Inflammatory macrophage (primary cell): ENCODE measurements around the gene AMFR.
A peak's percentile ranks its signal among the peaks of the same experiment; 100 is the strongest.
"Not testable (repeated sequence)": the region's sequence is repeated elsewhere in the genome, so short reads cannot be mapped to it uniquely, and the experiment has no call there.

Source experiments
- DNase-seq, 2 donors: peaks; one replicate each; pipeline ENCODE4 v3.0.0-alpha.2; 2020 to 2022

Gene AMFR

DNA sequence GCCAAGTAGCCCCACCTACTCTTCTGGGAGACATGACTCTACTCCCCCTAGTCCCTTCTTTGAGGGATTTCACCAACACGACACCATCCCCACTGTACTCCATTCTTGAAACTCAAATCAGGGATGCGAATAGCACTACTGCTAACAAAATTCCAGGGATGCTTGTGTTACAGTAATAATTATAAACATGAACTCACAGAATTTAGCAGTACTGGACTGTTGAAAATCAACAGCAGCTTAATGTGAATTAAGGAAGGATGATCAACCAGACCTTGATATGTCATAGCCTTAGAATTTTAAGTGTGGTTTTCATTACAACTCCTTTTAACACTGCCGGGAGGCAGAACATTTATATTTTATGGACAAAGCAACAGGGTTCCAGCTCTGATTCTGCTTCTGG, 37.9 kb downstream of the AMFR start:
- DNase-seq: no peak

GRCh38 chr16:56384074-56384721, 41.1 kb downstream of the AMFR start:
- no peak for DNase-seq

DNA sequence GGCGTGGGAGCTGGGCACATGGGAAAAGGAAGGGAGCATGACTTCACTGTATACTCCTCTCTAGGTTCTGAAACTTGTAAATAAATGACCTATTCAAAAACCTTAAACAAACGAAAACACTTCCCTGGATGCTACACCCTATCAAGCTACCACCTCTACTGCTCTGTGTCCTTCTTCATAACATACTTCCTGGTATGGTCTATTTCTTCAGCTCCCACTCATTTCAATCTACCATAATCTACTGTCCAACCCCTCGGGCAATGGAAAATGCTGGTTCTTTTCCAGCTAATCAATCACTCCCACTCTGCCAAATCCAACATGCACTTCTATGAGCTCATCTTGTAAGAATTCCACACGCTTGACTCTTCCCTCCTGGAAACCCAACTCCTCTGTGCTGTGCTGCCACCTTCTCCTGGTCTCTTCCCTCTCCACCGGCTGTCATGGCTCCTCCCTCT, 42.4 kb downstream of the AMFR start:
- no peak for DNase-seq

DNA sequence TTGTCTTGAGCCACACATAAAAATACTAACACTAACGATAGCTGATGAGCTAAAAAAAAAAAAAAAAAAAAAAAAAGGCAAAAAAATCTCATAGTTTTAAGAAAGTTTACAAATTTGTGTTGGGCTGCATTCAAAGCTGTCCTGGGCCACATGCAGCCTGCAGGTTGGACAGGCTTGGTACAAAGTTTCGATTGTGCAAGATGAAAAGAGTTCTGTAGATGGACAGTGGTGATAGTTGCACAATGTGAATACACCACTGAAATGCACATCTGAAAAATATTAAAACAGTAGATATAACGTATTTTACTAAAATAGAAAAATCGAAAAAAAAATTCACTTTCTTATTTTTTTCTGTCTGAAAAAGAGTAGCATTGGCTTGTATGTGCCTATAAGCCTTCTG, 42.9 kb downstream of the AMFR start:
- no peak for DNase-seq

DNA sequence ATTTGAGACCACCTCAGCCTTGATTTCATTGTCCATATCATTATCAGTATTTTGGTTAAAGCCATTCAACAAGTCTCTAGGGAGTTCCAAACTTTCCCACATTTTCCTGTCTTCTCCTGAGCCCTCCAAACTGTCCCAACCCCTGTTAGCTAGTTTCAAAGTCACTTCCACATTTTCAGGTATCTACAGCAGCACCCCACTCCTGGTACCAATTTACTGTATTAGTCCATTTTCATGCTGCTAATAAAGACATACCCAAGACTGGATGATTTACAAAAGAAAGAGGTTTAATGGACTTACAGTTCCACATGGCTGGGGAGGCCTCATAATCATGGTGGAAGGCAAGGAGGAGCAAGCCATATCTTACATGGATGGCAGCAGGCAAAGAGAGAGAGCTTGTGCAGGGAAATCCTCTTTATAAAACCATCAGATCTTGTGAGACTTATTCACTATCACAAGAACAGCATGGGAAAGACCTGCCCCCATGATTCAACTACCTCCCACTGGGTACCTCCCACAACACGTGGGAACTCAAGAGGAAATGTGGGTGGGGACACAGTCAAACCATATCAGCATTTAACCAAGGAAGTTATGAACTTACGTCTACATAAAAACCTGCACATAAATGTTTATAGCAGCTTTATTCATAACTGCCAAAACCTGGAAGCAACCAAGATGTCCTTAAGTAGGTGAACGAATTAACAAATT, 44.4 kb downstream of the AMFR start:
- peak; percentile 57 to 86 for DNase-seq

DNA sequence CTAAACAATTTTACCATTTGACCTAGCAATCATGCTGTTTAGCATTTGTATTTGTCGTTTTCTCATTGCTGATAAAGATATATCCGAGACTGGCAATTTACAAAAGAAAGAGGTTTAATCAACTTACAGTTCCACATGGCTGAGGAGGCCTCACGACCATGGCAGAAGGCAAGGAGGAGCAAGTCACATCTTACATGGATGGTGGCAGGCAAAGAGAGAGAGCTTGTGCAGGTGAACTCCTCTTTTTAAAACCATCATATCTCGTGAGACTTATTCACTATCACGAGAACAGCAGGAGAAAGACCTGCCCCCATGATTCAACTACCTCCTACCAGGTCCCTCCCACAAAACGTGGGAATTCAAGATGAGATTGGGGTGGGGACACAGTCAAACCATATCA, 46.3 kb downstream of the AMFR start:
- not testable (repeated sequence) for DNase-seq

DNA sequence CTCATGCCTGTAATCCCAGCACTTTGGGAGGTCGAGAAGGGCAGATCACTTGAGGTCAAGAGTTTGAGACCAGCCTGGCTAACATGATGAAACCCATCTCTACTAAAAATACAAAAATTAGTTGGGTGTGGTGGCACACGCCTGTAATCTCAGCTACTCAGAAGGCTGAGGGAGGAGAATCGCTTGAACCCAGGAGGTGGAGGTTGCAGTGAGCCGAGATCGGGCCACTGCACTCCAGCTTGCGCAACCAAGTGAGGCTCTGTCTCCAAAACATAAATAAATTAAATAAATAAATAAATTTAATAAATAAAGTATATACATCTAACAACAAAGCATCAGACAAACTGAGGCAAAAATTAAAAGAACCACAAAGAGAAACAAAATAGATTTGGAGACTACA, 49.6 kb downstream of the AMFR start:
- not testable (repeated sequence) for DNase-seq

GRCh38 chr16:56373003-56373402, 52.3 kb downstream of the AMFR start:
- DNase-seq: no peak

- no peak for DNase-seq
These were observed 53.2 kb downstream of the AMFR start for GRCh38 chr16:56372013-56372634.

DNA sequence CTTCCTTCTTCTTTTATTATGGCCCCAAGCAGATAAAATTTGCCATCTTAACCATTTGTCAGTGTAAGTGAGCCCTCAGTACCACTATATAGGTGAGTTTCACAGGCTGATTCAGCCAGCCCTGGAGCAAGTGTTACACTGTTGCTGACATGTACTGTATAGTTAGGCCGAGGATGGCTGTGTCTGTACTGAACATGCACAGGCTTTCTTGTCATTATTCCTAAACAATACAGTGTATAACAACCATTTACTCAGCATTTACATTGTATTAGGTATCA, 53.7 kb downstream of the AMFR start:
- no peak for DNase-seq

- no peak for DNase-seq
These were observed 54.3 kb downstream of the AMFR start for GRCh38 chr16:56370875-56371659.

- no peak for DNase-seq
These were observed 55.0 kb downstream of the AMFR start for GRCh38 chr16:56370185-56370874.

GRCh38 chr16:56369202-56369601, 56.1 kb downstream of the AMFR start:
- no peak for DNase-seq

- DNase-seq: no peak
These were observed 56.8 kb downstream of the AMFR start for GRCh38 chr16:56368545-56368944.

GRCh38 chr16:56367764-56368163, 57.6 kb downstream of the AMFR start:
- no peak for DNase-seq

DNA sequence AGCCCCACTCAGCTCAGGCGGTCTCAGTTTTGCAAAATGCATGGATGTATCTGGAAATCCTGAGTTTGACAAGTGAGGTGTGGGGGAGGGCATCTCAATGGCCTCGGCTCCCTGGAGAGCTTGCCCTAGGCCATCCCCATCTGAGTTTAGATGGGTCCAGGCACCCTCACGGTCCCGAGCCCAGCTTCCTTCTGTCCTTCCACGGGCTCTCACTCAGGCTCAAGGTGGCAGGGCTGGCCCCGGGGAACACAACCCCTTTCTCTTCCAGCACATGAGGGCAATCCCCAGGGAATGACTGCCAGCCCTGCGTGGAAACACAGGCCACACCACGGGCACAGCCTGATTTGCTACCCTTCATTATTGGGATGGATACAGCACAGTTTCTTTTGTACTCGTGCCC, 58.4 kb downstream of the AMFR start:
- DNase-seq: no peak

DNA sequence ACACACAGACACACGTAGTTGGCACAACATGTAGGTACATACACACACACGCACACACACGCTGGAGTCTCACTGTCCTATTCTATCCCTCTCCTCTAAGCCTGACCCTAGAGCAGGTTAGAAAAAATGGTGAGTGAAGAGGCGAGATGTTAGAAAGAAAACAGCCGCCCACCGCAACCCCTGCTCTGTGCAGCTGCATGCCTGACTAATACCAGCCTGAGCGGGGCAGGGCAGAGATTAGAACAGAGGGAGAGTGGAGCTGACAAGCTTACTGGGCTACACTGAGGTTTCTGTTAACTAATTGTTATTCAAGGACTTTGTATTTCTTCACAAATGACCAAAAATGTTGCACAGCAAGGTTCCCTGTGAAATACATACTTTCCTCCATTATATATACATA, 59.8 kb downstream of the AMFR start:
- DNase-seq: no peak

GRCh38 chr16:56364865-56365264, 60.5 kb downstream of the AMFR start:
- DNase-seq: no peak

DNA sequence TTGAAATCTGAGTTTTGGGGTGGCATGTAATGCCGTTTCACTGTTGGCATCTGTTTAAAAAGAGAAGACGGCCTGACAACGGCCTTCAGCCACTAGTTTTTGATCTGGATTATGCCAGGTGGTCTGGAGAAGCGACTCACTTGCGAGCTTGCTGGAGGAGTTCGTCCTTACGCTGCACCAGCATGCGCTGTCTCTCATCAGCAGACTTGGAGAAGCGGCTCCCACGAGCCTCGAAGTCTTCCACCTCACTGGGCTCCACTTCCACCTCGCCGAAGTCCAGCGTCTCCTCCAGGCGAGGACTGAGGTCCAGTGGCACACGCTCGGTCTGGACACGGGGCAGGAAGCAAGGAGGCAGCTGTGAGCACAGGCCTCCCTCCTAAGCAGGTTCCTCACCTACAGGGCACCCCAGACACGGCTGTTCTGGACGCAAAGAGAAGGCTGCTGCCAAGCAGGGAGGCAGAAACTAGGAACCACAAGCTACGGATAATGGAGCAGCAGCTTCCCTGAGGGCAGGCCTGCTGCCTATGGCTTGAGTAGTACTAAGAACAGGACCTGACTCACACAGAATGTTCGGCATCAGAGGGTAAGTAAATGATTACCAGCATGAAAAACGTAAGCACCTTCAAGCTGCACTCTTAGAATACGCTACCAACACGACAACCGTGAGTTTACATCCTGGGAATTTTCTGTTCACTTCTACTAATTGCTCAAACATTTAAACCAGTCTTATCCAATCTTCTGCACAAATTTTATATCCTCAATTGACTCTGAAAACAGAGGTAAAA, 61.4 kb downstream of the AMFR start:
- DNase-seq: no peak

DNA sequence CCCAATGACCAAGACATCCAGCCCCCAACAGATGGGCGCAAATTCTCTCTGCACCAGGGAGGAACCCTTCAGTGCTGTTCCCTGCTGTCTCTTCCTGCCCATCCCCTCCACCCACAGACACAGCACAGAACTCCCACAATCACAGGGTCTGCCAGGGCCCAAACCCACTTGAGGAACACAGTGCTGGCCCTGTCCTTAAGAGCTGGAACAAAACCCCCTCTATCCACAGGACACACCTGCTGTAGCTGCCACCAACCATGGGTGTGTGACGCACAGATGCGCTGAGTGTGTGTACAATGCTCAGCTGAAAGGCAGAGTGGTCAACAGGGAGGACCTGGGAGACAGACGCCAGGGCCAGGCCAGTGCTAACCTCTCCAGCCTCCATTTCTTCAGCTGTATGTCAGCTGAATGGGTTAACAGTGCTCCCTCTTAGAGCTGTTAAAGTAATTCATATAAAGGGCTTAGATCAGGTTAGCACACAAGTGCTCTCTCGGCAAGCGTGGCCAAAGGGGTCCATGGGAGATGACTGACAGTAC, 62.1 kb downstream of the AMFR start:
- DNase-seq: no peak

DNA sequence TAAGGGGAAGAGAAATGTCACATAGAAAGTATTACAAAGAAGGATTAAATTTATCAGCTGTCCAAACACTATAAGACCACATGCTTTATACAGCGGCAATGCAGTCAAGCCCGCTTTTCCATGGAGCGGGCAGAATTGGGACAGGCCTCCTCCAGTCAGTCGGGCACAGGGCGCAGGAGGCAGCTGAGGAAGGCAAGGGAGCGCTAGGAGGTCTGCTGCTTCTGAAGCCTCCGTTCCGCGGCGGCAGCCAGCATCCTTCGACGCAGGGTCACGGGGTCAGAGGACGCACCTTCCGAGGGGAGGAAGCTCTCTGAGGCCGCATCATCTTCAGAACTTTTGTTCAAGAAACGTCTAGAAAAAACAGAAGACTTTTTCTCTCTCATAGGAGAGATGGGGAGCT, 62.6 kb downstream of the AMFR start:
- no peak for DNase-seq
